GM19468 (cell line): ENCODE data around the gene SLC16A9.

Experiments
- ATAC-seq: cut with Tn5 transposase; IDR thresholded peaks from one replicate; pipeline ENCODE4 v1.9.1; 2021; ENCODE audit warnings: mild to moderate bottlenecking, moderate library complexity, moderate number of reproducible peaks; ENCODE audit not compliant: unreplicated experiment; ENCODE audit errors: extremely low read depth

The SLC16A9 gene

DNA sequence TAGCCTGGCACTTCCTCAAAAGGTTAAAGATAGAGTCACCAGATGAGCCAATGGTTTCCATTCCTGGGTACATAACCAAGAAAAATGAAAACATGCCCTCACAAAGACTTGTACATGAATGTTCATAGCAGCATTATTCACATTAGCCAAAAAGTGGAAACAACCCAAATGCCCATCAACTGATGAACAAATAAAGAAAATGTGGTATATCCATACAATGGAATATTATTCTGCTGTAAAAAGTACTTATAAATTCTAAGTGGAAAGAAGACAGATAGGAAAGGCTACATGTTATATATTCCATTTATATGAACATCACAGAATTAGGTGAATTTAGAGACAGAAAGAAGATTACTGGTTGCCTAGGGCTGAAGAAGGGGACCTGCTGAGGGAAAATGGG lies 10.7 kb upstream of the SLC16A9 start:
- no peak for ATAC-seq

DNA sequence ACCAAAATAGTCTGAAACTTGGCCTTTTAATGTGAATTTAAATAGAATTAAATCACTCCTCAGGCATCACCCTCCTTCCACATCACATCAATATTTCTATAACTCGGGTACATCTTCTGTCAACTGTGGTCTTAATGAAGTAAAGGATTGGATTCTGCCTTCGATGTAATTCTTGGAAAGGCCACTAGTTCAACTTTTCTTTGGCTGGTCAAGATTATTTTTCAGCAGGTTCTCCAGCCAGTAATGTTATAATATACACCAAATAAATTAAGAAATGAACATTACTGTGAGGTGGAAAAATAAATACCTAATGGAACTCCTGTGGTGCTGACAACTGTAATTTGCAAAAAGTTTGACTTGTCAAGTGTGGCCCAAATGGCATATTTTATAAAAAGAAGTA lies 9.7 kb upstream of the SLC16A9 start:
- no peak for ATAC-seq

DNA sequence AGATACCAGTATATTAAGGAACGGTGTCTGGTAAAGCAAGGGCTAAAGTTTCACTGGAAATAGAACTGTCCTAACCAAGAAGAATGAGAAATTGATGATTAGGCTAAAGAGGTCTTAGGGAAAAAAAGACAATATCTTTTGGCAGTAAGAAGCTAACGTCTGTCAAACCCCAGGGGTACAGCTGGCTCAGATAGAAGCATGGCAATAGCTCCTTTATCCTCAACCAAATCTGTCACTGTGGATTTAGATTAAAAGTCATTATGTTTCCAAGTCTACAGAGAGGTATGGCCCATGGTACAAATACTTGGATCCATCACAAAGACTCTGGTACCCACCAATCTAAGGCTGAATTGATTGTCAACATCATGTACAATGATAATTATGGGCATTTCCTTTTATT lies 8.6 kb upstream of the SLC16A9 start:
- ATAC-seq: no peak

DNA sequence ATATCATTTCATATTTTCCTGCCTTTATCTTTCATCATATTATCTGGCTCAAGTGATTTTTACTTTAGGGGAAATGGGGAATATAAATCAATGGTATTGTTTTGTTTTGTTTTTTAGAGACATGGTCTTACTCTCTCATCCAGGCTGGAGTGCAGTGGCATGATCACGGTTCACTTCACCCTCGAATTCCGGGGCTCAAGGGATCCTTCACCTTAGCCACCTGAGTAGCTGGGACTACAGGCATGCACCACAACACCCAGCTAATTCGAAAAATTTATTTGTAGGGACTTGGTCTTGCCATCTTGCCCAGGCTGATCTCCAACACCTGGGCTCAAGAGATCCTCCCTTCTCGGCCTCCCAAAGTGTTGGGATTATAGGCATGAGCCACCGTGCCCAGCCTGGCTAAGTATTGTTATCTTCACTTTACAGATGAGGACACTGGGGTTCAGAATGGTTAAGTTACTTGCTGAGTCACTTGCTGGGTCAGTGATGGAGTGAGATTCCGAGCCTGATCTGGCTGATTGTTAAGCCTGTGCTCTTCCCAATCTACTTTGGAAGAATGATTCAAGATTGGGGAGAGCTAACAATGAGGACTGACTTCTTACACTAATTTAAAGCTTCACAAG lies 3.7 kb upstream of the SLC16A9 start:
- ATAC-seq: no peak

DNA sequence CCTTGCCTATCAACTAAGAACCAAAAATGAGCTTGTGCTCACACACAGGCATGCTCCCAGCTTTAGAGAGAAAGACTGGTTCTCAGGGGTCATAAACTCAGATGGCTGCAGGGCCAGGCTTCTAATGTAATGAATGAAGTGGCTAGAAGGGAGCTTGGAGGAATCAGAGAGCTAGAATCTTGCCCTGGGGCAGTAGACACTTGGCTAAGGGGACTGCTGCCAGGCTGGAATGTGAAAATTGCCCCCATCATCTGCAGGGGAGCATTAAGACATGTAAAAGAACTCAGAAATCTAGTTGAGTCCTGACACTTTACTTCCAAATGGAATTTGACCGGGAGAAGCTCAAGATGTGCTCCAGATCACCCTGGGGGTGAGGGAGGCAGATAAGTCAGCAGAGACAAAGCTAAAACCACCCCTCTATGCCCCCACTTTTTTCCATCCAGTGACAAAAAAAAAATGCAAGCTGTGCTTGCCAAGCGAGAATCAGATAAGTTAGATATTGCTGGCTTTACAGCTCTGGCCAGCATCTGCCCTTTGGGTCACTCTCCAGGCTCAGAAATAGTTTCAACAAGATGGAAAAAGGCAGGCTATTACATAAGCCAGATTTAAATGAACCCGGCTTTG lies 2.3 kb upstream of the SLC16A9 start:
- ATAC-seq: no peak

DNA sequence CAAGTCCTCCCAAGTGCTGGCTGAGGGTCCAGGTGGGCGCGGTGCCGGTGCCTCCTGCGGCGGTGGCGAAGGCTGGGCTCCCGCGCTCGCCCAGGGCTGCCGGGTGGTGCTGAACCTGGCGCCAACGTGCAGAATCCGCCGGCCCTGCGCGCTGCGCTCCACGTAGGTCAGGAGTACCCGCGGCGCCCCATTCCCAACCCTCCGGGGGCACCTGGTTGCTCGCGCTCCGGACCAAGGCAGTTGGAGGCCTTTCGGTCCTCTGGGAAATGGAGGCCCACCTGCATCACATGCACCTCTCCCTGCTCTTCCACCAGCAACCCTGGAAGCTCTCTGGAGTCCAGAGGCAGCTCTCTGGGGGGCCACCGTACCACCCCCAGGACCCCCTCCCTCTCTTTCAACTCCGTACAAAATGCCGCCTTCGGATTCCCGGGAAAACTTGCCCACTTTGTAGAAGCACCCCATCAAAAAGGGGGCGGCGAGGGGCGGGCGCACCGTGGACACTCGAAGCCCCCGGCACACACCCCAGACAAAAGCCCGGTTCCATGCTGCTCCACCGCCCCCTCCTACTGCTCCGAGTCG lies 745 bp downstream of the SLC16A9 start:
- ATAC-seq: no peak

DNA sequence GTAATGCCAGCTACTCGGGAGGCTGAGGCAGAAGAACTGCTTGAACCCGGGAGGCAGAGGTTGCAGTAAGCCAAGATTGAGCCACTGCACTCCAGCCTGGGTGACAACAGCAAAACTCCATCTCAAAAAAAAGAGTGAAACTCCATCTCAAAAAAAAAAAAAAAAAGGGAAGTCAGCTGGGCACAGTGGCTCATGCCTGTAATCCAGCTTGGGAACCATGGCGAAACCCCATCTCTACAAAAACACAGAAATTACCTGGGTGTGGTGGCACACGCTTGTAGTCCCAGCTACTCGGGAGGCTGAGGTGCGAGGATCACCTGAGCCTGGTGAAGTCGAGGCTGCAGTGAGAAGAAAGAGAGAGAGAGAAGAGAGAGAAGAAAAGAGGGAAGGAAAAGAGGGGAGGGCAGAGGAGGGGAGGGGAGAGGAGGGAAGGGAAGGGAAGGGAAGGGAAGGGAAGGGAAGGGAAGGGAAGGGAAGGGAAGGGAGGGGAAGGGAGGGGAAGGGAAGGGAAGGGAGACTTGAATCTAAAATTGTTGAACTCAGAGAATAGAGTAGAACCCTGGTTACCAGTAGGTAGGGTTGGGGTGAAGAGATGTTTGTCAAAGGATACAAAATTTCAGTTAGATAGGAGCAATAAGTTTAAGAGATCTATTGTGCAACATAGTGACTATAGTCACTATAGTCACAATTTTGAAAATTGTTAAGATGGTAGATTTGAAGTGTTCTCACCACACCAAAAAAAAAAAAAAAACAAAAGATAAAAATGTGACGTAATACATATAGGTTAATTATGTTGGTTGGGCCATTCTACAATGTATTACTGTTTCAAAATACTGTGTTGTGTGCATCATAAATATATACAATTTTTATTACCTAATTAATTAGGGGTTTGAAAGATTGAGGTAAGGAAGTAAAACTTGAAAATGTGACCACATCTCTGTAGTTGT lies 2.5 kb downstream of the SLC16A9 start:
- ATAC-seq: no peak

DNA sequence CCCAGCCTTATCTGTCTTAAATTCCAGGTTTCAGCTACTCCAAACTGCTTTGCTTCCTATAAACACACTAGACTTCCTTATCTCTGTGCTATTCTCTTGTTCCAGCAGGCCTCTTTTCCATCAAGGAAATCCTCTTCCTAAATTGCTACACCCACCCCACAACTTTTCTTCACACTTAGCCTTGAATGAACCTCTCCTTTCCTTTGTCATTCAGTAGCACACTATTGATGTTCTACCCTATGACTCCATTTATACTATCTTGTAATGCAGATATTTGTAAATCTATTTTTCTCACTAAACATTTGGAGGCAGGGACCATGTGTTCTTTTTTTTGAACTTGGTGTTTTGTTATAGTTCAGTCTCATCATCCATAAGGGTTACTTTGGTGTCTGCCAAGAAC lies 3.7 kb downstream of the SLC16A9 start:
- ATAC-seq: no peak

DNA sequence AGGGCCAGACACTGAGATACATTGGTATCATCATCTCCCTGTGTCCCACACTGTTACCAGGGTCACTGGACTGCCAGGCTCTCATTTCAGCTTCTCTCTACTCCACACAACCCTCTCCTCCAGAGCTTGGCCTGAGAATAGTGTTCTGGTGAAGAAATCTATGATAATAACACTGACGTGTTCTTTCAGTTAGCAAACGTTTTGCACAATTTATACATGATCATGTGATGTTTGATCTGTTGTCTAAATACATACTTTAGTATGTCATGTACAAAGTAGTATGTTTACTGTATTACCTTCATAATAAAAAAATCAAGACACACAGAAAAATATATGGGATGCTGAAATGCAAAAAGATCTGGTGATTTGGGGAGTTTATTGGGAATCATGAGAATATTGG lies 5.0 kb downstream of the SLC16A9 start:
- no peak for ATAC-seq

DNA sequence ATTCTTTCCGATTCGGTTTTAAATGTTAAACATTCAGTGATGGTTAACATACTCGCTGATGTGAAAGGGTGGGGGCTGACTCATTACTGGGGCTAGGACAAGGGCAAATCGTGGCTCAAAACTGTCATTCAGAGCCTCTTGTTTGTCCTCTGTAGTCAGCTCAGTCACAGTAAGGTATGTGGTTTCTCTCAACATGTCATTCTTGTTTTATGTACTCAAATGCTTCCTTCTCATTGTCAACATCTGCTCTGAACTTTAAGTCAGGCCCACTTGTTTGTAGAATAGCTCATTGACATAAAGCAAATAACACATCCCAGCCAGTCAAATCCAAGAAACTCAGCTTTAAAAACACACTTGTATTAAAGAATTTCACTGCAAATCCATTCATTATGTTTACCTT lies 7.3 kb downstream of the SLC16A9 start:
- ATAC-seq: no peak

DNA sequence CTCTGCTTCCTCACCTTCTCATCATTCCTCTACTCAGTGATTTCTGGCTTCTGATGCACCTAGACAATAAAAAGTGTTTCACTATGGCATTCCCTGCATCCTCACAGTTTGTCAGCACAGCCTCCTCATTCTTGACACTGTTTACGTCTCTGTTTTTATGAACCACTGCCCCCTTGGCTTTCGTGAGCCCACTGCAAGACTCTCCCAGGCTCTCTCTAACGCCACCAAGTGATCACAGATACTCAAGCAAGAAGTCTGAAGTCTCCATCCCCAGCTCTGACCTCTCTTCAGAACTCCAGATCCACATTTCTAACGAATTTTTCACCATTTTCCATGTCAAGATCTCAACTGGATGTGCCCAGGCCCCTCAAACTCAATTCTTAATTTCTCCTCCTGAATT lies 8.9 kb downstream of the SLC16A9 start:
- no peak for ATAC-seq

DNA sequence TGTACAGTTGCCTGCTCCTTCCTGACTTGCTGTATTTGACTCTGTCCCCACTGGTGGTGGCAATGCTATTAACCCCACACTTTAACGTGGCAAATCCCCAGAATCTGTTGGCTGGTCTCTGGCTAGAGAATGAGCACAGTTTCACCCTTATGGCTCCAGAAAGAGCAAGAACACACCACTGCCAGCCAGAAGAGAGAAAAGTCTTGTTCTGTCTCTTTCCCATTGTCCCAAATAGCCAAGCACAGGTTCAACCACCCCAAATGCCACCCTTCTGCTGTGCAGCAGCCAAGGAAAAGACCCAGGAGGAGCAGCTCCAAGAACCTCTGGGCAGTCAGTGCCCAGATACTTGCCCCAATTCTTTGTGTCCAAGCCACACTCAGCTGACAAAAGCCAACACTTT lies 11.3 kb downstream of the SLC16A9 start:
- ATAC-seq: no peak

DNA sequence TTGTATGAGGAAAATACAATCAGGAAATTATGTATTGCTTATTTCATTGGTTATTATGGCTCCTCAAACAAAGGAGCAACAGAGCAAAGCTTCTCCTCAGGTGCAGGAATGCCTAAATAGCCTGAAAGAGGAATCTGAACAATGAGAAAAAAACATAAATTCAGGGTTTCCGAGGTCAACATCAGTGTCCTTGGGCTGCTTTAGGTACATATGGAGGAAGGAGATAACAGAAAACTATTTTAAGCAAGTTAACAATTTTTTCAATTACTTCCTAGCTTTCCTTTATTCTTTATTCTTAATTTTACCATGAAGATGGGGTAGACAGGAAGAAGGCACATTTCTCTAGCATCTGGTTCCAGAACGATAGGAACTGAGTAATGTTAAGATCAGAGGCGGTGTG lies 14.0 kb downstream of the SLC16A9 start:
- ATAC-seq: no peak

DNA sequence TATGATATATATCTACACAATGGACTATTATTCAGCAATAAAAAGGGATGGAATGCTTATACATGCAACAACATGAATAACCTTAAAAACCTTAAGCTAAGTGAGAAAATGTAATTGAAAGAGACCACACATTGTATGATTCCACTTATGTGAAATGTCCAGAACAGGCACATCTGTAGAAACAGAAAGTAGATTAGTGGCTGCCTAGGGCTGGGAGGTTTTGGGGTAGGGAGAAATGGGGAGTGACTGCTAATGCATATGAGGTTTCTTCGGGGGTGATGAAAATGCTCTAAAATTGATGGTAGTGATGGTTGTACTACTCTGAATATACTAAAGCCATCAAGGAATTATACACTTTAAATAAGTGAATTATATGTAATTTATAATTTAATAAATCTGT lies 14.7 kb downstream of the SLC16A9 start:
- ATAC-seq: no peak

DNA sequence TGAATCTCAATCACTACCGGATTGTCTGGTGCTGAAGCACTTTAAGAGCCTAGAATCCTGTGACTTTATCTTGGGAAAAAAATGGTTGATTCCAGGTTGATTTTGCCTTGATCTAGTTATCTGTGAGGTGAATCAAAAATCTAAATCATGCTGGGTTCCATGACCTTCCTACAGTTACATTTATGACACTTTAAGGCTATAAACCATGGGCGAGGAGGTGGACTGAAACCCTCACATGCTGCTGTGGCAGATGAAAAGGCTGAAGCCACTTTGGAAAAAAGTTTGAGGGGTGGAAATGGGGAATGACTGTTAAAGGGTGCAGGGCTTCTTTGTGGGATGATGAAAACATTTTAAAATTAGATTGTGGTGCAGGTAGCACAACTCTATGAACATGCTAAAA lies 17.5 kb downstream of the SLC16A9 start:
- no peak for ATAC-seq

DNA sequence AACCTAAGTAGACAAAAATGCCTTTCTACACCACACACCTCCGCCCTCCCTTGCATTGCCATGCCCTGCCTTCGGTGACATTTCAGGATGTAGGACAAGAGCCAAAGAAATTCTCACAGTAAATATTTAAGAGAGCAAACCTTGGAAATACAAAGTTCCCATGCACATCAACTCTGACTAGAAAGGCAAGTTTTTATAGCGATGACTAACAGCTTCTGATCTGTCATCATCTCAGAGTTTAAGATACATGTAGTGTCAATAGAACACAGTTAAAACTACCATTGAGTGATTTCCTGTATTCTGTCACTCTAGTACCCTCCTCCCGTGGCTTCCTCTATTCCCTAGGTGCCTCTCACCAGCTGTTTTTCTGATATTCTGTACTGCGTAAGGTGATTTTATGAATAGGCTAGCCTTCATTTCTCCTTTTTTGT lies 20.7 kb downstream of the SLC16A9 start:
- ATAC-seq: no peak

DNA sequence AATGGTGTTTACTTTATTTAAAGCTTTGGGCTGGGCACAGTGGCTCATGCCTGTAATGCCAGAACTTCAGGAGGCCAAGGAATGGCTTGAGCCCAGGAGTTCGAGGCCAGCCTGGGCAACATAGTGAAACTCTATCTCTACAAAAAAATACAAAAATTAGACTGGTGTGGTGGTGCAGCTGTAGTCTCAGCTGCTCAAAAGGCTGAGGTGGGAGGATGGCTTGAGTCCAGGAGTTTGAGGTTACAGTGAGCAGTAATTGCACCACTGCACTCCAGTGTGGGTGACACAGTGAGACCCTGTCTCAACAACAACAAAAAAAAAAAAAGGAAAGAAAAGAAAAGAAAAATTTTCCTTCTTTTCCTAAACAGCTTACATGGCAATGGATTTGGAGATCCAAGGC lies 22.0 kb downstream of the SLC16A9 start:
- no peak for ATAC-seq

DNA sequence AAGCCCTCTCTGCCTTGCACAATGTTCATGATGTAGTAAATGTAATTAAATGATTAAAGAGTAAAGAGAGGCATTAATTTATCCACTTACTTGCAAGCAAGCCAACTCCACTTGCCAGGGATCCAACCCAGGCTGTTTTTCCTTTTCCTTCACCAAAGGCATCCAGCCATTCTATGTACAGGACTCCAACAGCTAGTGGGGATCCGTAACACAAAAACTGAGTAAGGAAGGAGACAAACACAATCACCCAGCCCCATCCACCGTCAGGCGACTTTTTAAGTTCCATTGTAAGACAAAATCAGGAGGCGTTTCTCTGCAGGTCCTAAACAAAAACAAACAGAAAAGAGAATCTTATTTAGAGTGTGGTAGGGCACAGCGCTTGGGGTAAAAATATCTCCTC lies 25.6 kb downstream of the SLC16A9 start:
- no peak for ATAC-seq

DNA sequence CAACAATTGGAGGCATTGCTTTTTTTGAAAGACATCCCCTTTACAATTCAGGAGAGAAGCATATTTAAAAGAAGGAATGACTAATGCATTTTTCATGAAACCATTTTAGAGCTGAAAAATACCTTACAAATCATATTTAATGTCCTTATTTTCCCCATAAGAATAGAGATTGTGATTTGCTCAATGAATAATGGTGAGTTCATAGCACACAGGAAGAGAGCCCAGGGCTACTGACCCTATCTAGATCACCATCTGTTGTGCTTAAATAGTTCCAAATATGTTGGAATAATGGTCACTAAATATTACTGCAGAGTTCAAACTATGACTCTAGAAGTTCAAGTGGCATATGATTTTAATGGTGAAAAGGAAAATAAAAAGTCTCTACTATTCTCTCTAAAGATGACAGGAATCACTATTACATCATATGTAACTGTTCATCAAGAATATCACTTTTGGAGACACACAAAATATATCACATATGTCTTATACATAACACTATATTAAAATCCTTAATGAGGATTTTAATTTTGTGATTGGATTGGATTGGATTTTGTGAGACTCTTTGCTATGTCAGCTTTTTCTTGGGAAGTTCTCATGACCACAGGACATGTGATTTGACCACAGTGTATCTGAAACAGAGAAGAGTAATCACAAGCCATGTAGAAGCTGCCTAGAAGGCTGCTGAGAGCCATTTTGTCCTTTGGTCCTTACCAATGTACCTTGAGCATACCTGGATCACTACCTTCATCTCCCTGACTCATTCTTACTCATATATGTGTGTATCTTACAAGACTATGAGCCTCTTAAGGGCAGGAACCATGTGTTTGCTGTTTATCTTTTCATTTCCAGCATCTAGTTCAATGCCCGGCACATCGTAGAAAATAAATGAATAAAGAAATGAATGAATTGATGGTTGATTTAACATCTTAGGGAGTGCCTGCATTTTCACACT lies 26.4 kb downstream of the SLC16A9 start:
- ATAC-seq: no peak

DNA sequence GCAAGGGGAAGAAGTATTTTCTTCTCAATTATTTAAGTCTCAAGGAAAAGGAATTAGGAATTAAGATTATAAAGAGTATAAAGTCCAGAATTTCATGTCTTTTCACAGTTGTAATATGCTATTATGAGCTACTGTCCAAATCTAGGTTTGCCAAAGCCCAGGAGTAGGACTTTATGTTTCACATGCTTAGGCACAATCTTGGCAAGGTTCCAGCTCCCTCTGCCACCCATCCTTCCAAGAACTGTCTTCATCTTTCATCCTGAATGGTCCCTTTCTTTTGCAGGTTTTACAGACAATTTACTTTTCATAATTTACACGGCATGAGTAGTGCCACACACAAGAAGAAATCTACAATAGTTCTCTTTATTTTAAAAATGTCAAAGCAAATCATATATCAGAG lies 29.5 kb downstream of the SLC16A9 start:
- ATAC-seq: no peak
